ENCODE data around the gene MEDAG.

The MEDAG gene

DNA sequence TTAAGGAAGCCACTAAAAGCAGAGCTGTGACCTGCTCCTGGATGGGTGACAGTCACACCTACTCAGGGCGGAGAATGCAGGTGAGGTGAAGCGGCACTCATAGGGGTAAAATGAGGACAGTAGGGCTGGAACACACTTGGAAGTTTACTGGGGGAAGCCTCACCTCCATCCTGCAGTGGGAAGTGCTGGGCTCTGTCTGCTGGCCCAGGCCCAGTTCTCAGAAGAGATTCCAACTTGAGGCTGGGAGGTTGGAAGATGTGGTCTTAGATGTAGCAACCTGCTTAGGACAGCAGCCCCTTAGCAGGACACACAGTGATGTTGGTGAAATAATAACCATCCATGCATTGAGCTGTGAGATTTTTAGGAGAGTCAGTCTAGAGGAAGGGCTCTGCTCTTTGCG, 4.6 kb downstream of the MEDAG start:
- H3K4me3 ChIP-seq (ENCODE audit: low read depth, low read length): no peak overlapping the region
- TF ChIP-seq, protein P1, sequence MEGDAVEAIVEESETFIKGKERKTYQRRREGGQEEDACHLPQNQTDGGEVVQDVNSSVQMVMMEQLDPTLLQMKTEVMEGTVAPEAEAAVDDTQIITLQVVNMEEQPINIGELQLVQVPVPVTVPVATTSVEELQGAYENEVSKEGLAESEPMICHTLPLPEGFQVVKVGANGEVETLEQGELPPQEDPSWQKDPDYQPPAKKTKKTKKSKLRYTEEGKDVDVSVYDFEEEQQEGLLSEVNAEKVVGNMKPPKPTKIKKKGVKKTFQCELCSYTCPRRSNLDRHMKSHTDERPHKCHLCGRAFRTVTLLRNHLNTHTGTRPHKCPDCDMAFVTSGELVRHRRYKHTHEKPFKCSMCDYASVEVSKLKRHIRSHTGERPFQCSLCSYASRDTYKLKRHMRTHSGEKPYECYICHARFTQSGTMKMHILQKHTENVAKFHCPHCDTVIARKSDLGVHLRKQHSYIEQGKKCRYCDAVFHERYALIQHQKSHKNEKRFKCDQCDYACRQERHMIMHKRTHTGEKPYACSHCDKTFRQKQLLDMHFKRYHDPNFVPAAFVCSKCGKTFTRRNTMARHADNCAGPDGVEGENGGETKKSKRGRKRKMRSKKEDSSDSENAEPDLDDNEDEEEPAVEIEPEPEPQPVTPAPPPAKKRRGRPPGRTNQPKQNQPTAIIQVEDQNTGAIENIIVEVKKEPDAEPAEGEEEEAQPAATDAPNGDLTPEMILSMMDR (IDR thresholded peaks at IDR 0.05; ENCODE audit: low read depth, low read length, missing control alignments): no peak
- DNase-seq: no peak
- in situ Hi-C loops (cut with HindIII; ENCODE audit: low pct_ligation_motif_present, low sequenced_read_pairs): no loop called here
- no peaks in the 10 kb centered on the region for H3K36me3 ChIP-seq (replicated peaks)
- H3K27ac ChIP-seq: no peak overlapping the region
- no peaks in the 10 kb centered on the region for H3K27me3 ChIP-seq (replicated peaks)

DNA sequence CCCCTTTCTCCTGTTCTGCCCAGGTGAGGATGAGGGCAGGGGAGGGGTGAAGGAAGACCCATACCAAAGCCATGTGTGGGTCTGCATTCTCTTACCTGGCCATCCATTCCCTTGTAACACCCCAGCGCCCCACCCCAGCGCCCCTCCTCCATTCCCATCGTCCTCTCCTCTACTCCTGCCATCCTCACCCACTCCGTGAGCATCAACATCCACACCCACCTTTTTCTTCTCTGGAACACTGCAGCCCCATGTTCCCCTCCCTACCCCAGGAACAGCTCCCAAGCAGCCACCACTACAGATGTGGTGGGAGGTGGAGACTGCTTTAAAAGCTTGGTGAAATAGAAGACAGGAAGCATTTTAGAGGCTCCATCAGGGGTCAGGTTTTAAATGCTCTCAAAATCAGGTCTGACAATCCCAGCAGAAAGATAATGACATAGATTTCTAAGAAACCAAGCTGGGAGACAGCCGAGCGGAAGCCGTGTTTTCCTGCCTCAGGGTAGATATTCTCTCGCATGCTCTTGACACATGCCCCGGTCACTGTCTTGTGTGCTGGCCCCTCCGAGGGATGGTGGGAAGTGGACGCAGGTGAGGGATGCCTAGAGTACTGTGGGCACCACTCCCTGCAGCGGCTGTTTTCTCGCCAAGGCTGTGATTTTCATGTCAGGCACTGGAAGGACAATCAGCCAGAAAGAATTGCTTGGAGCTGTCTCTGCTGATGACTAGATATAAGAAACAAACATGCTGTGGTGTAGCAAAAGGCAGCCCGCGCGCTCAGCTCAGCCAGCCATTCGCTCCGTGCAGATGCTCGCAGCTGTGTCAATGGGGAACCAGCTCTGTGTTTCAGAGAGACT, 9.8 kb downstream of the MEDAG start:
- Histone ChIP-seq H3K27ac (no peak overlapping the region), H3K36me3 (replicated peaks) (no peaks in the 10 kb centered on the region), H3K27me3 (replicated peaks) (no peaks in the 10 kb centered on the region), H3K4me3 (ENCODE audit: low read depth, low read length) (no peak overlapping the region)
- no peak for DNase-seq
- TF ChIP-seq, protein P1 (IDR thresholded peaks at IDR 0.05; ENCODE audit: low read depth, low read length, missing control alignments): no peak
- in situ Hi-C loops (cut with HindIII; ENCODE audit: low pct_ligation_motif_present, low sequenced_read_pairs): no loop called here

- no peak overlapping the region for H3K4me3 ChIP-seq (ENCODE audit: low read depth, low read length)
- H3K27ac ChIP-seq: no peak overlapping the region
- no peak for DNase-seq
- H3K27me3 ChIP-seq (replicated peaks): no peaks in the 10 kb centered on the region
- TF ChIP-seq, protein P1 (IDR thresholded peaks at IDR 0.05; ENCODE audit: low read depth, low read length, missing control alignments): no peak
- no peaks in the 10 kb centered on the region for H3K36me3 ChIP-seq (replicated peaks)
- in situ Hi-C loops (cut with HindIII; ENCODE audit: low pct_ligation_motif_present, low sequenced_read_pairs): no loop called here
Measured at GRCh38 chr13:30916991-30917390, 10.9 kb downstream of the MEDAG start.

DNA sequence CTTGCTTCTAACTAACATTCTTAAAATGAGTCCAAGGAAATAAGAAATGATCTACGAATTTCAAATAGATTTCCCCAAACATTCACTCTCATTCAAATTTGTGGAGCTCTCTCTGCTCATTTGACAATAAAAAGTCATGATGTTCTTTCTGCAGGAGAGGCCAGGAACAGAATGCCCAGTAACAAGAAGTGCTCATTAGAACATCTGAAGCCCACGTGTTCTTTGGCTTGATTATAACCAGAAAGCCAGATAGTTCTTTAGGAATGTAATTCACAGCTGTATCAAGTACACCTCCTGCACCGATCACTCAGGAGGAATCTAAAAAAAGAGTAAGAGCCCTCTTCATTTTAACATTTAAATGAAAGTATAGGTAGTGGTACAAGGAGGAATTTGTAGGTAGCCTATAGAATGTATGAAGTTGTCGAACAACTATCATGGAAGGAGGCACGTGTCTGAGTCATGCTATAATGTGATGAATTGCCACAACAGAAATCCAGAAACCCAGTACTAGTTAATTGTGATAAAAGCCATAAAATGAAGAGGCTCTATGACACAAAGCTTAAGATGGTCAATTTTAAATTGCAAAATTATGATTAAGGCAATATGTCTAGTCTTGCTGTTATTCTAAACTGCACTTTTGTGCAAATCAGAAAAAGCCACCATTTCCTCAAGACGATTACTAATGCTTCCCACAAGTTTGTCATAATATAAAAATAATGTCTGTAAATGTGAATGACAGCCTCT, 12.8 kb downstream of the MEDAG start:
- TF ChIP-seq, protein P1 (IDR thresholded peaks at IDR 0.05; ENCODE audit: low read depth, low read length, missing control alignments): no peak
- Histone ChIP-seq H3K4me3 (ENCODE audit: low read depth, low read length) (no peak overlapping the region), H3K36me3 (replicated peaks) (peaks cover 3% of the 10 kb centered on the region), H3K27ac (no peak overlapping the region), H3K27me3 (replicated peaks) (no peaks in the 10 kb centered on the region)
- DNase-seq: no peak
- in situ Hi-C loops (cut with HindIII; ENCODE audit: low pct_ligation_motif_present, low sequenced_read_pairs): no loop called here

GRCh38 chr13:30920162-30920909, 14.3 kb downstream of the MEDAG start:
- Histone ChIP-seq H3K27ac (no peak overlapping the region), H3K36me3 (replicated peaks) (peaks cover 3% of the 10 kb centered on the region), H3K4me3 (ENCODE audit: low read depth, low read length) (no peak overlapping the region), H3K27me3 (replicated peaks) (no peaks in the 10 kb centered on the region)
- no peak for DNase-seq
- TF ChIP-seq, protein P1 (IDR thresholded peaks at IDR 0.05; ENCODE audit: low read depth, low read length, missing control alignments): no peak
- in situ Hi-C loops (cut with HindIII; ENCODE audit: low pct_ligation_motif_present, low sequenced_read_pairs): no loop called here
